ENCODE results near the gene NATD1. TPM values are rescaled to one million over a fixed set of nuclear protein-coding genes. Genes with fewer than 3 reads are reported as not detected.

Gene NATD1
- total RNA-seq, 1 donor from 2014 or later, result 4.1 TPM

DNA sequence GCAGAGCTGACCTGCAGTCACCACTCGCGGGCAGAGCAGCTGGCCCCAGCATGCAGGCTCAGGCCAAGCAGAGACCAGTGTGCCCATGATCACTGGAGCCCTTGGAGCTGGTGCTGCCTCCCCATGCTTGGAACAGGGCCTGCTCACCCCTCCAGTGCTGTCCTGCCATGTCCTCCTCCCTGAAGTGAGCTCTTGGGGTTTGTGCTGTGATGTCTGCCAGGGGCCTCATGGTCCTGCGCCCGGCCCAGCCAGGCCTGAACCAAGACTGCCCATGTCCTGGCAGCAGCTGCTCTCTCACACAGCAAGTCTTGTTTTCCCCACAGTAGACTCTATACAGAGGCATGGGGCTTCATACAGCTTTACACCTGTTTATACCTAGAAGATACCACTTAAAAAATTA lies 63.8 kb downstream of the NATD1 start:
- no peak for DNase-seq

Other genes with a start within 250 kb of the NATD1 start
- 342 TPM in 2 replicates for gene USP22, start 210.4 kb downstream of the NATD1 start, total RNA-seq
- 13.3 and 22.0 TPM in 2 replicates for gene DHRS7B, start 126.4 kb downstream of the NATD1 start, total RNA-seq
- gene TMEM11, start 39.2 kb downstream of the NATD1 start, total RNA-seq, result 20.4 and 30.0 TPM in 2 replicates
- gene MAP2K3, start 31.3 kb upstream of the NATD1 start, total RNA-seq, result 20.8 and 39.0 TPM in 2 replicates
- gene KCNJ12, start 122.9 kb upstream of the NATD1 start, total RNA-seq, result 0.14 and 0.51 TPM in 2 replicates

All from dermis blood vessel endothelial cell (primary cell).